ENCODE results near the gene CYP2F1.
"Not testable (repeated sequence)": the region's sequence is repeated elsewhere in the genome, so short reads cannot be mapped to it uniquely, and the experiment has no call there.

DNA sequence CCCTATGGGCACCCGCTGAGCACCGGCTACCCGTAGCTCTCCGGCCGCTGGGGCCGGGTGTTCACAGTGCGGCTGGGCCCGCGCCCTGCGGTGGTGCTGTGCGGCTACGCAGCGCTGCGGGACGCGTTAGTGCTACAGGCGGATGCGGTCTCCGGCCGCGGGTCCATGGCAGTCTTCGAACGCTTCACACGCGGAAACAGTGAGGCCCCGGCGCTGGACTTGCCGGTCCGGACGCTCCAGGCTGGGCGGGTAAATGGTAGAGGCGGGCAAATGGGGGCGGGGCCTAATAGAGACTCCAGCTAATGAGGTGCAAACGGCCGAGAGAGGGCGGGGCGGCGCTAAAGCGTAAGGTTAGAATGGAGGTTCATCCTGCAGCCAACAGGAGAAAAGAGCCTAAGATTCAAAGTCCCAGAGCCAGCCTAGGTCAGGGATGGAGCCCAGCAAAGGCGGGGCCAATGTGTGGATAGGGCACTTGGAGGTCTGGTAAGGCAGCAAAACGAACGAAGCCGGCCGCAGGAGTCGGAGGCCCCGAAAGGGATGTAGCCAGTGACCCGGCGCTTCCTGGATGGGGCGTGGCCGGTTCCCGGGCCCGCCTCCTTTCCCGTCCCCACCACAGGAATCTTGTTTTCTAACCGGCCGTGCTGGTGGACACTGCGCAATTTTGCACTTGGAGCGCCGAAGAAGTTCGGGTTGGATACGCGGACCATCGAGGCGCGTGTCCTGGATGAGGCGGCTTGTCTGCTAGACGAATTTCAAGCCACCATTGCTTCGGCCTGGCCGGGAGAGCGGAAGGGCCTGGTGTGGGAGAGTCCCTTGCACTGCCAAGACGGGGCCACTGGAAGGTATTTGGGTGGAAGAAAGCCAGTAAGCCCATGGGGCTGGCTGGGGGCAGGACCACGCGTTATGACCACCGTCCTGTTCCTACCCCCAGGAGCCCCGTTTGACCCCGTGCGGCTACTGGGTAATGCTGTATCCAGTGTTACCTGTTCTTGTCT is 21.5 kb downstream of the CYP2F1 start:
- TF ChIP-seq, protein P1, sequence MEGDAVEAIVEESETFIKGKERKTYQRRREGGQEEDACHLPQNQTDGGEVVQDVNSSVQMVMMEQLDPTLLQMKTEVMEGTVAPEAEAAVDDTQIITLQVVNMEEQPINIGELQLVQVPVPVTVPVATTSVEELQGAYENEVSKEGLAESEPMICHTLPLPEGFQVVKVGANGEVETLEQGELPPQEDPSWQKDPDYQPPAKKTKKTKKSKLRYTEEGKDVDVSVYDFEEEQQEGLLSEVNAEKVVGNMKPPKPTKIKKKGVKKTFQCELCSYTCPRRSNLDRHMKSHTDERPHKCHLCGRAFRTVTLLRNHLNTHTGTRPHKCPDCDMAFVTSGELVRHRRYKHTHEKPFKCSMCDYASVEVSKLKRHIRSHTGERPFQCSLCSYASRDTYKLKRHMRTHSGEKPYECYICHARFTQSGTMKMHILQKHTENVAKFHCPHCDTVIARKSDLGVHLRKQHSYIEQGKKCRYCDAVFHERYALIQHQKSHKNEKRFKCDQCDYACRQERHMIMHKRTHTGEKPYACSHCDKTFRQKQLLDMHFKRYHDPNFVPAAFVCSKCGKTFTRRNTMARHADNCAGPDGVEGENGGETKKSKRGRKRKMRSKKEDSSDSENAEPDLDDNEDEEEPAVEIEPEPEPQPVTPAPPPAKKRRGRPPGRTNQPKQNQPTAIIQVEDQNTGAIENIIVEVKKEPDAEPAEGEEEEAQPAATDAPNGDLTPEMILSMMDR (IDR thresholded peaks at IDR 0.05), result peak in 1 of 7 experiments; percentile 13
- not testable (repeated sequence) for TF ChIP-seq POLR2A (IDR thresholded peaks at IDR 0.05)

All from body of pancreas (tissue), 4 donors.